ENCODE data around the gene TNFRSF13B. TPM values are rescaled to one million over a fixed set of nuclear protein-coding genes. Genes with fewer than 3 reads are reported as not detected.
A peak's percentile ranks its signal among the peaks of the same experiment; 100 is the strongest.

Gene TNFRSF13B
- total and polyA plus RNA-seq, 10 of the 15 experiments (the other 5 are each of a cell fraction or from before 2014, with no cell fraction given) = 15.5 to 231 (median 119) TPM

DNA sequence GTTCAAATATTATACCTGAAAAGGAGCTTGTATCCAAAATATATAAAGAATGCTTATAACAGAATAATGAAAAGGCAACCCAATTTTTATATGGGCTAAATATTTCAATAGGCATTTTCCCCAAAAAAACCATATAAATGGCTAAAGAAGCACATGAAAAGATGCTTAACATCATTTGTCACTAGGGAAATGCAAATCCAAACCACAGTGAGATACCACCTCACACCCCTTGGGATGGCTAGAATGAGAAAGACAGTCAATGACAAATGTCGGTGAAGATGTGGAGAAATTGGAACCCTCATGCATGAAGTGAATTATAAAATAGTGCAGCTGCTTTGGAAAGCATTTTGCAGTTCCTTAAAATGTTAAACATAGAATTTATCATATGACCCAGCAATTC is 3.1 kb downstream of the TNFRSF13B start (continued):
- TF ChIP-seq KAT2A (conservative IDR thresholded peaks at IDR 0.05; ENCODE audit: control insufficient read depth, low read depth, low read length) = no peak
- TF ChIP-seq TCF12 (IDR thresholded peaks at IDR 0.05; ENCODE audit: low read depth, low read length) = no peak
- TF ChIP-seq TBL1XR1 (IDR thresholded peaks at IDR 0.05; ENCODE audit: low read depth, low read length) = no peak
- TF ChIP-seq, protein P1, sequence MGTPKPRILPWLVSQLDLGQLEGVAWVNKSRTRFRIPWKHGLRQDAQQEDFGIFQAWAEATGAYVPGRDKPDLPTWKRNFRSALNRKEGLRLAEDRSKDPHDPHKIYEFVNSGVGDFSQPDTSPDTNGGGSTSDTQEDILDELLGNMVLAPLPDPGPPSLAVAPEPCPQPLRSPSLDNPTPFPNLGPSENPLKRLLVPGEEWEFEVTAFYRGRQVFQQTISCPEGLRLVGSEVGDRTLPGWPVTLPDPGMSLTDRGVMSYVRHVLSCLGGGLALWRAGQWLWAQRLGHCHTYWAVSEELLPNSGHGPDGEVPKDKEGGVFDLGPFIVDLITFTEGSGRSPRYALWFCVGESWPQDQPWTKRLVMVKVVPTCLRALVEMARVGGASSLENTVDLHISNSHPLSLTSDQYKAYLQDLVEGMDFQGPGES (IDR thresholded peaks at IDR 0.05) = no peak
- TF ChIP-seq EGR1 (IDR thresholded peaks at IDR 0.05; ENCODE audit: borderline replicate concordance in 1 of 2, low read depth in 2 of 2, low read length in 2 of 2) = no peak
- no peak for TF ChIP-seq SREBF1 (IDR thresholded peaks at IDR 0.05; ENCODE audit: low read length)
- TF ChIP-seq NFIC (IDR thresholded peaks at IDR 0.05; ENCODE audit: low read depth, low read length) = no peak
- TF ChIP-seq ZNF622 (IDR thresholded peaks at IDR 0.05) = no peak
- no peak for TF ChIP-seq GATAD2B (conservative IDR thresholded peaks at IDR 0.05; ENCODE audit: low read depth)
- TF ChIP-seq PML (IDR thresholded peaks at IDR 0.05; ENCODE audit: low read length) = no peak
- no peak for TF ChIP-seq ZBED1 (IDR thresholded peaks at IDR 0.05; ENCODE audit: borderline replicate concordance)
- TF ChIP-seq STAT1 (conservative IDR thresholded peaks at IDR 0.05) = no peak
- no peak for TF ChIP-seq SIX5 (IDR thresholded peaks at IDR 0.05; ENCODE audit: low read depth, low read length, severe bottlenecking)
- TF ChIP-seq SUPT20H (IDR thresholded peaks at IDR 0.05; ENCODE audit: borderline replicate concordance, control insufficient read depth, low read depth, low read length) = no peak
- peak; percentile 43; the same call in 1 of the 2 replicates for TF ChIP-seq POLR2AphosphoS5 (IDR thresholded peaks at IDR 0.05; ENCODE audit: low read length)
- no peak for TF ChIP-seq ZNF274 (IDR thresholded peaks at IDR 0.05; ENCODE audit: insufficient read depth, insufficient read length)
- no peak for TF ChIP-seq JUNB (IDR thresholded peaks at IDR 0.05)
- TF ChIP-seq NR2C1 (IDR thresholded peaks at IDR 0.05) = no peak
- TF ChIP-seq SPI1 (IDR thresholded peaks at IDR 0.05; ENCODE audit: borderline replicate concordance, insufficient read depth, low read depth, low read length) = 0 out of 2 replicates have a peak, but pooled peaks have one; percentile 30
- peak; percentile 45 to 50; a peak in 1 of 4 replicates for TF ChIP-seq BHLHE40 (IDR thresholded peaks at IDR 0.05; ENCODE audit: borderline replicate concordance in 1 of 2, low read depth in 2 of 2, low read length in 1 of 2)
- peak; percentile 86 for TF ChIP-seq MEF2B (IDR thresholded peaks at IDR 0.05; ENCODE audit: partially characterized antibody, poor library complexity, severe bottlenecking)
- TF ChIP-seq, protein P2, sequence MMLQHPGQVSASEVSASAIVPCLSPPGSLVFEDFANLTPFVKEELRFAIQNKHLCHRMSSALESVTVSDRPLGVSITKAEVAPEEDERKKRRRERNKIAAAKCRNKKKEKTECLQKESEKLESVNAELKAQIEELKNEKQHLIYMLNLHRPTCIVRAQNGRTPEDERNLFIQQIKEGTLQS (IDR thresholded peaks at IDR 0.05; ENCODE audit: borderline replicate concordance, extremely low read depth, low read depth, low read length) = no peak
- no peak for TF ChIP-seq FOXK2 (IDR thresholded peaks at IDR 0.05)
- TF ChIP-seq, protein P3, sequence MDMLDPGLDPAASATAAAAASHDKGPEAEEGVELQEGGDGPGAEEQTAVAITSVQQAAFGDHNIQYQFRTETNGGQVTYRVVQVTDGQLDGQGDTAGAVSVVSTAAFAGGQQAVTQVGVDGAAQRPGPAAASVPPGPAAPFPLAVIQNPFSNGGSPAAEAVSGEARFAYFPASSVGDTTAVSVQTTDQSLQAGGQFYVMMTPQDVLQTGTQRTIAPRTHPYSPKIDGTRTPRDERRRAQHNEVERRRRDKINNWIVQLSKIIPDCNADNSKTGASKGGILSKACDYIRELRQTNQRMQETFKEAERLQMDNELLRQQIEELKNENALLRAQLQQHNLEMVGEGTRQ (IDR thresholded peaks at IDR 0.05; ENCODE audit: borderline replicate concordance, low read depth, low read length) = no peak
- no peak for TF ChIP-seq KLF5 (IDR thresholded peaks at IDR 0.05; ENCODE audit: partially characterized antibody)
- peak; percentile 75 for TF ChIP-seq RUNX3 (IDR thresholded peaks at IDR 0.05; ENCODE audit: low read length)
- TF ChIP-seq DPF2 (IDR thresholded peaks at IDR 0.05) = peak; percentile 32; the same call in 1 of the 2 replicates
- TF ChIP-seq CBFB (IDR thresholded peaks at IDR 0.05; ENCODE audit: low read depth) = 0 out of 2 replicates have a peak, but pooled peaks have one; percentile 36
- TF ChIP-seq POU2F2 (IDR thresholded peaks at IDR 0.05; ENCODE audit: borderline replicate concordance, low read depth, low read length) = peak; percentile 94; the same call in 1 of the 3 replicates
- TF ChIP-seq WRNIP1 (IDR thresholded peaks at IDR 0.05; ENCODE audit: borderline replicate concordance, low read depth, low read length) = no peak
- TF ChIP-seq, protein P4, sequence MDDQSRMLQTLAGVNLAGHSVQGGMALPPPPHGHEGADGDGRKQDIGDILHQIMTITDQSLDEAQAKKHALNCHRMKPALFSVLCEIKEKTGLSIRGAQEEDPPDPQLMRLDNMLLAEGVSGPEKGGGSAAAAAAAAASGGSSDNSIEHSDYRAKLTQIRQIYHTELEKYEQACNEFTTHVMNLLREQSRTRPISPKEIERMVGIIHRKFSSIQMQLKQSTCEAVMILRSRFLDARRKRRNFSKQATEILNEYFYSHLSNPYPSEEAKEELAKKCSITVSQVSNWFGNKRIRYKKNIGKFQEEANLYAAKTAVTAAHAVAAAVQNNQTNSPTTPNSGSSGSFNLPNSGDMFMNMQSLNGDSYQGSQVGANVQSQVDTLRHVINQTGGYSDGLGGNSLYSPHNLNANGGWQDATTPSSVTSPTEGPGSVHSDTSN (IDR thresholded peaks at IDR 0.05; ENCODE audit: insufficient replicate concordance, low read depth, low read length) = no peak
- TF ChIP-seq IRF4 (IDR thresholded peaks at IDR 0.05; ENCODE audit: low read depth, low read length) = no peak
